IPS-11a (cell line): ENCODE data around the gene GSTA2.
"Not testable (repeated sequence)": the region's sequence is repeated elsewhere in the genome, so short reads cannot be mapped to it uniquely, and the experiment has no call there.

ENCODE experiments used
- H3K4me3 ChIP-seq: one replicate; pipeline ENCODE4 v1.5.1; 2013; ENCODE audit warnings: low read depth, low read length, control low read depth

Gene GSTA2

DNA sequence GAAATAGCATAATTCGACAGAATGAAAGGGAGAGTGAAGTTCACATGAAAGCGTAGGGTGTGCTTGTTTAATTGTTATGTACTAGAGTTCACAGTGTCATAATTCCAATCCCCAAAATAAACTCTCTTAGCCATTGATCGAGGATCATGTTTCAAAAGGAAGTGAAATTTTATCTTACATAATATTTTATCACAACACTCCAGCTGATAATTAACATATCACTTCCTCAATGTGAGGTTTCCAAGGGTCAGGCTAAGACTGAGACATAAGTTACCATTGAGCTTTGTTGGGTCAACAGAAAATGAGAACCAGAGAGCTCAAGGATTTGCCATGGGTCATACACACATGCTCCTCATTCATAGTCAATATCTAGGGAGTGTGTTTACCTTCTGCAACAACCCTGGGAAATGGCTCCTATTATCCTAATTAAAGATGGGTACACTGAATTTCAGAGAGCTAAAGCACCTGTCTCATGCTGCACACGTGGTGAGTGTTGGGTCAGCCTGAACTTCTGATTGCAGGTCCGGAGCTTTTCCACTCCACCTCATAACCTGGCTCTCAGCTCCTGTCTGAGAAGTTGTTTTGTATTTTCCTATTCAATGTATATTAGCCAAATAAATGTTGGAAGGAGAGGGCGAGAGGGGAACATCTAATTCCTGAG, 3.0 kb downstream of the GSTA2 start:
- no peak overlapping the region for H3K4me3 ChIP-seq

- H3K4me3 ChIP-seq = no peak overlapping the region
Observed at GRCh38 chr6:52759085-52759484, 4.2 kb downstream of the GSTA2 start.

DNA sequence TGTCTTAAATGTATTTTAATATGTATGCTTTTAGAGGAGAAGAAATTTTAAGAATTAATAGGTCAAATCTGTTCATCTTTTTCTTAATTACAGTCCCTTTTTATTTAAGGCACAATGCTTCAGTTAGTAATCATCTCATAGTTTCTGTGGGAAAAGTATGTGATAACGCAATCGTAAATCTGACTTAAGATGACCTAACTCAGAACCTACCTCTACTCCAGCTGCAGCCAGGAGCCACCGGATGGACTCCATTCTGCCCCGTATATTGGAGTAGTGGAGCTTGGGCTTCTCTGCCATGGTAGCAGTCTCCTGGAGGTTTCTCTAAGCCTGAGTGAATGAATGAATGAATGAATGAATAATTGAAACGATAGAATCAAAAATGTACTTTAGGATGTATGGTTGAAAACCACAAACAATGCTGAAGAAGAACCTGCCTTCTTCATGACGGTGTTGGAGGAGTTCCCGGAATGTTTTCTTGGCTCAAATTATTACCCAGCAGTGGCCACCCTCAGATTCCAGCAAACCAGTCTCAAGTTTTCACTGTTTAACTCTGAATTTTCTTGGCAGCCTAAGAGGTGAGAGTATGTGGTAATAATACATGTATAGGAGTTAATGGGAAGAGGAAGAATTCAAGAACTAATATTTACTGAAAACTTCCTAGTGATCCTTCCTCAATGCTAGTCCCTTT, 5.5 kb downstream of the GSTA2 start:
- not testable (repeated sequence) for H3K4me3 ChIP-seq

- no peak overlapping the region for H3K4me3 ChIP-seq
Observed at GRCh38 chr6:52754443-52754842, 8.8 kb downstream of the GSTA2 start.

- H3K4me3 ChIP-seq = not testable (repeated sequence)
Observed at GRCh38 chr6:52753137-52753536, 10.1 kb downstream of the GSTA2 start.

GRCh38 chr6:52752310-52752709, 11.0 kb downstream of the GSTA2 start:
- H3K4me3 ChIP-seq = no peak overlapping the region

GRCh38 chr6:52749556-52750152, 13.6 kb downstream of the GSTA2 start:
- H3K4me3 ChIP-seq = no peak overlapping the region

GRCh38 chr6:52747301-52747700, 16.0 kb downstream of the GSTA2 start:
- not testable (repeated sequence) for H3K4me3 ChIP-seq

DNA sequence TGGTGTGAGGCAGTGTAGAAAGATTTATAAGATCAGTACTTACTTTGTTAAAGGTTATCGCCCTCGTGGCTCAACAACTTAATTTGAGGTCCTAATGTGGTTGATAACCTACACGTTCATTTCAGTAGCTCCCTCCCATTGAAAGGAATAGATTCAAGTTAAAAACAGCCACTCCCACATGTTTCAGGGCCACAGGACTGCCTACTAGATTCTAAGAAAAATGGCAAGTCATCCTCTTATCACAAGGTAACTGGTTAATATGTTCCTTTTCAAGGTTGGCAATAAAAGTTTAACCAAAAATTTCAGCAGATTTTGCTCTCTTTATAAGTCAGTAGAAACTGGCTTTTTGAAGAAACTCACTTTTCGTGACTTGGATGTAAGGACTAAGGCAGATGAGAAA, 17.1 kb downstream of the GSTA2 start:
- H3K4me3 ChIP-seq = no peak overlapping the region

DNA sequence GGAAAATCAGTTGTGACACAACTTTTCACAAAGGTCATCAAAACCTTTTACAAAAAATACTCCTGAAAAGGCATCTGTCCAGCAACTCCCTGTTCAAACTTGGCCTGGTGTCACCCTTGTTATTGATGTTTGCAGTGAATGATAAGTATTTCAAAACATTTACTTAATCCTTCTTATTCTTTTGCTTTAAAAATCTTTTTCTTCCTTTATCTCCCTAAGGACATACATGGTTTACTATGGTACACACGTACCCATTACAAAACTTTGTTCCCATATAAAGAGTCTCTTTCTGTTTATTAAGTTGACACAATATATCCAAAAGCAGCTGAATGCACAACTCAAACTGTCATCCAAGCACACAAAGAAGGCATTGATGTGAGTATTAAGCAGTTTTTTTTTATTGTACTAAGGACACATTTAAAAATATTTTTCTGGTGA, 17.5 kb downstream of the GSTA2 start:
- H3K4me3 ChIP-seq = no peak overlapping the region

GRCh38 chr6:52741872-52742271, 21.4 kb downstream of the GSTA2 start:
- H3K4me3 ChIP-seq = no peak overlapping the region

GRCh38 chr6:52739627-52740026, 23.6 kb downstream of the GSTA2 start:
- no peak overlapping the region for H3K4me3 ChIP-seq

DNA sequence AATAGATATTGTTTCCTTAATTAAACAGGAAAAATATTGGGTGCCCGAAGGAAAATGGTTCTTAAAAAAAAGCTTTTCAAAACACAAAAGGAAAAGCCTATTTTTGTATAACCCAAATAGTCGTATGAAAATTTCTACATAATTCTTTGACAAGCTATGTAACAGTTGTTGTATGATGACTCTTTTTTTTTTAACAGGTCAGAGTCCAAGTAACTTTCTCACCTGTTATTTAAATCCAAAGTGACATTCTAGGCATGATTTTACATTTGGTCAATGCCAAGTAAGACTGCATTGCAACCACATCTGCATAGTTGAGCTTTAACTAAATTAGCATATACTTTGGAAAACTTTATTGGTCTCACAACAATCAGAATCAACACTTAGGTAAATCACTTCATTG, 24.1 kb downstream of the GSTA2 start:
- no peak overlapping the region for H3K4me3 ChIP-seq

DNA sequence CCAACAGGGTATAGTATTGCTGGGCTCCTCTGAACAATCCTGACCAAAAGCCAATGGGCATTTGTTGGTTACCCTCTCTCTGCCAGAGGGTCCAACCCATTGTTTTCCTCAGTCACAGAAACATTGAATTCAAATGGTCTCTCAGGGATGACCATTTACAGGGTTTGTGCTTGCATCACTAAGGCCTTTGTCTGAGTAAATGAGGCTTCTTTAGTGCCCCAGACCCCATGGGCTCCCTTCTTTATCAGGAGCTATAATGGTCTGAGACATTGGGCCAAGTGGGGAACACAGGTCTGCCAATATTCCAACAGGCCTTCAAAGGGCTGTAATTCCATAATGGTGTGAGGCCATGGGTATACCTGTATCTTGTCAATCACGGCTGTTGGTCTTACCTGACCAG, 27.1 kb downstream of the GSTA2 start:
- H3K4me3 ChIP-seq = no peak overlapping the region

GRCh38 chr6:52735071-52735470, 28.2 kb downstream of the GSTA2 start:
- no peak overlapping the region for H3K4me3 ChIP-seq

- no peak overlapping the region for H3K4me3 ChIP-seq
Observed at GRCh38 chr6:52734072-52734471, 29.2 kb downstream of the GSTA2 start.

GRCh38 chr6:52733172-52733571, 30.1 kb downstream of the GSTA2 start:
- no peak overlapping the region for H3K4me3 ChIP-seq

DNA sequence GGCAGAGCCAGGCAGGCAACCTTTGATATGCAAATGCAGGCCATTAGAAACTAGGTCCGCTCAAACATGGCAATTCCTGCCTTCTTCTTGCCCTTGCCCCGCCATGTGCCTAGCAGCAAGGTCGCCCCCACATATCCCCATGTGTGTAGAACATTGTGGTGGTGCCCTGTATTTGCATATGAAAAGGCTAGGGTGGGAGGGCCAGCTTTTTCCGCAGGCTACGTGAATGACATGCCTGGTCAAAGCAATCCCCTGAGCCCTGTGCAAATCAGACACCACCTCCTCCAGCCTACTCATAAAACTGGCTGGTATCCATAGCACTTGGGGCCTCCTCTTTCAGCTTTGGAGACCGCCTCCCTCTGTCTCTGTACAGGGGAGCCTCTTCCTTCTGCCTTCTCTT, 31.6 kb downstream of the GSTA2 start:
- no peak overlapping the region for H3K4me3 ChIP-seq

DNA sequence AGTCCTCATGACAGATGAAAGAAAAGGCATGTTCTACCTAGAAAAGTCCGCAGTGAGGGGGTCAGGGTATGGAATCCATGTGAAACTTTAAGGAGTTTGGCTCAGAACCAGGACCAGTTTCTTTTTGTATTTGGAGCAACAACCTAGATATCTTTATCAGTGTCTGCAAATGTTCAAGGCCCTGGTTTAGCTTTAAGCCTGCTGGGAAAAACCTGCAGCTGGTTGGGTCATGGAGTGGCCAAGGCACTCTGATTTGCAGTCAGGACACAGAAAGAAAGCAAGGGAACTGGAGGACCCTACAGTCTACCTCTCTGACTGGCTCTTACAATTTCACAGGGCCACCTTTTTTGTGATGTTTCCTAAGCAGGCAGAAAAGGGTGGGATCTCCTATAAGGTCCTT, 33.7 kb downstream of the GSTA2 start:
- H3K4me3 ChIP-seq = no peak overlapping the region

DNA sequence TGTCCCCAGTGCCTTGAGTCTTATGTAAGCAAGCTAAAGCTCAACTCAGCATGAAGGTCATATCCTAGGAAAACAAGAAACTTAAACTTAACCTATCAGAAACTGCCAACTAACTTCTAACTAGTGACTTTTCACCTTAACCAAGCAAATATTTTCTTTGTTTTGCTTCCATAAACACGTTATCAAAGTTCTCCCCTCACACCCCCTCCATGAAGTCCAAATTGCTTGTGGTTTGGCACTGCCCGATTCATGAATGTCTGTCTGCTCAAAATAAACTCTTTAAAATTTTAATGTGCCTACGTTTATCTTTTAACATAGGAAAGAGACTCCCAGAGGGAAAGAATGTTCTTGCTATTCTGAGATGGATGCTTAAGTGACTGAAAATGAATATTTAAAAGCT, 34.9 kb downstream of the GSTA2 start:
- no peak overlapping the region for H3K4me3 ChIP-seq

- H3K4me3 ChIP-seq = no peak overlapping the region
Observed at GRCh38 chr6:52727908-52728307, 35.4 kb downstream of the GSTA2 start.

DNA sequence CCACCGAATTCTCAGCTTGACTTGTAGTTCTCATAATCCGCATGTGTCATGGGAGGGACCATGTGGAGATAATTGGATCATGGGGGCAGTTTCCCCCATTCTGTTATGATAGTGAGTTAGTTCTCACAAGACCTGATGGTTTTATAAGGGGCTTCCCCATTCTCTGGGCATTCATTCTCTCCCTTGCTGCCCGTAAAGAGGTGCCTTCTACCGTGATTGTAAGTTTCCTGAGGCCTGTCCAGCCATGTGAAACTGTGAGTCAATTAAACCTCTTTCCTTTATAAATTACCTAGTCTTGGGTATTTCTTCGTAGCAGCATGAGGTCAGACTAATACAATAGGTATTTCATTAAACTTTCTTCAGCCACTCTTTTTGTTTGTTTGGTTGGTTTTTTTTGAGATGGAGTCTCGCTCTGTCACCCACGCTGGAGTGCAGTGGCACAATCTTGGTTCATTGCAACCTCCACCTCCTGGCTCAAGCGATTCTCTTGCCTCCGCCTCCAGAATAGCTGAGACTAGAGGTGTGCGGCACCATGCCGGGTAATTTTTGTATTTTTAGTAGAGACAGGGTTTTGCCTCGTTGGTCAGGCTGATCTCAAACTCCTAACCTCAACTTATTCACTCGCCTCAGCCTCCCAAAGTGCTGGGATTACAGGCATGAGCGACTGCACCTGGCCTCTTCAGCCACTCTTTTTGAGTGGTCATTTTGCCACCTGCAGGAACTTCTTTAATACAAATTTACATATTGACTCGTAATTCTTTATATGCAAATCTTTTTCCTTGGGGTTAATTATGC, 36.3 kb downstream of the GSTA2 start:
- no peak overlapping the region for H3K4me3 ChIP-seq
